ENCODE data around the gene HSD11B2. TPM values are rescaled to one million over a fixed set of nuclear protein-coding genes. Genes with fewer than 3 reads are reported as not detected.

HSD11B2 gene
- total RNA-seq, 1 donor from 2014 or later, result 2.1 TPM

DNA sequence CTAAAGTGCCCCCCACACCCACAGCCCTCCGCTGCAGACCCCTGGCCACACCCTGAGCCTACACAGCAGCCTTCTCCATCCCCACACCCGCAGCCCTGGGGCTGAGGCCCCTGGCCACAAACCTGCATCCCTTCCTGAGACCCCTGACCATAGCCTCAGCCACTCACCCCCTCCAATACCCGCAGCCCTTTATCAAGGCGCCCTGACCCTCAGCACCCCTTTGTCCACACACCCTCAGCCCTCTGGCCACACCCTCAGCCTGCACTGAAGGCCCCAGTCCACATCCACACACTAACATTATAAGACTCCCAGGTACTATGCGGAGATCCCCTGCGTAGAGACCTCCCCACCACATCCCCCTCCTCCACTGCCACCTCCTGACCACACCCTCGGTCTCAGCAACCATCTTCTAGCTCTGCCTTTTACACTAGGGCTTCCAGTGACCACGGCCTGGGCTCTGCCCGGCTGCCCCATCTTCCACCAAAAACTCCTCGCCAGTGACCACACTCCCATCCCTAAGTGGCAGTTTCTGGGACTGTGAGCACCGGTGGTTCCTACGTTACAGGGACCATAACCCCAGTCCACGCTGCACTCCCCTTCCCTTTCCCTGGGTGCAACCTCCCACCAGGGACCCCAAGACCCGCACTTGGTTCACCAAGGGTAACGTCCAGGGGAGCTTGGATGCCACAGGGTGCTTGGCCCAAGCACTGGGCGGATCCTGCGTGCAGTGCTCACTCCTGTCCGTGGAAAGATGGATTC, 38.4 kb upstream of the HSD11B2 start:
- FAIRE-seq (no peak), DNase-seq (ENCODE audit: low read depth) (no peak)
- no peaks in the 10 kb centered on the region for H3K36me3 ChIP-seq (ENCODE audit: control insufficient read depth, insufficient read depth, low read length)
- no peak overlapping the region for H3K4me3 ChIP-seq (ENCODE audit: low read depth, low read length)
- TF ChIP-seq CTCF (IDR thresholded peaks at IDR 0.05; ENCODE audit: insufficient read depth, low read length, severe bottlenecking), result no peak
- peaks cover 15% of the 10 kb centered on the region for H3K27me3 ChIP-seq (ENCODE audit: control insufficient read depth, insufficient read depth, low read length)

DNA sequence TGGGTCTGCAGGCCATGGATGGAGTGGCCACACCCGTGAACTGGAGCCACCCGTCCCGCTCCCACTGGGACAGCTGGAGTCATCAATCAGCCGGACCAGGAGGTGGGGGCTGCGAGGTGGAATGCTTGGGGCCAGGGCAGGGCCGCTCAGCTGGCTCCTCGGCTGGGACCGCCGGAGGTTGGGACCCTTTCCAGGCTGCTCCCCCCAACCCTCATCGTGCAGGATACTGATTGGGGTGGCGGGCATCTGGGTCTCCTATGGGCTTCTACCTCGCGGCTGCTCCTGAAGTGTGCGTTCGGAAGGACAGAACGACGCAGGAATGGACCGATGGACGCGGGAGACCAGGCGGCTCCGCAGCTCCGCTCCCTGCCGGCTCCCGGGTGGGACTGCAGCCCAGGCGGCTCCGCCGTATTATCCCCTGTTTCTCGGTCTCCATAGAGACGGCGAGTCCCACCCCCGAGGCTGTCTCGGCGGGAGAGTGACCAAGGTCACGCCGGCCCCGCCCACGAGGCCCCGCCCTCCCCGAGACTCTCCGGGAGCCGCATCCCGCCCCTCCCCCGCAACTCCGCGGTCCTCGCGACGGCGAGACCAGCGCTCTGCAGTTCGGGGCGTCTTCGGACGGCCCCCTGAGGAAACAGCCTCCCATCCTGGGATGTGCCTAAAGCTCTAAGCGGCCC, 37.7 kb upstream of the HSD11B2 start, which contains the start of gene TPPP3:
TPPP3 (minus strand) TSS at position 388 of the 677 bp plus-strand sequence. CDS start 2,387 bp downstream, outside the sequence.
- DNase-seq (ENCODE audit: low read depth), result peak; percentile 37
- H3K36me3 ChIP-seq (ENCODE audit: control insufficient read depth, insufficient read depth, low read length), result no peaks in the 10 kb centered on the region
- peaks cover 13% of the 10 kb centered on the region for H3K27me3 ChIP-seq (ENCODE audit: control insufficient read depth, insufficient read depth, low read length)
- TF ChIP-seq CTCF (IDR thresholded peaks at IDR 0.05; ENCODE audit: insufficient read depth, low read length, severe bottlenecking), result peak; percentile 72
- FAIRE-seq, result no peak
- peak within 1 kb of the TSS; percentile 4 for H3K4me3 ChIP-seq (ENCODE audit: low read depth, low read length)

DNA sequence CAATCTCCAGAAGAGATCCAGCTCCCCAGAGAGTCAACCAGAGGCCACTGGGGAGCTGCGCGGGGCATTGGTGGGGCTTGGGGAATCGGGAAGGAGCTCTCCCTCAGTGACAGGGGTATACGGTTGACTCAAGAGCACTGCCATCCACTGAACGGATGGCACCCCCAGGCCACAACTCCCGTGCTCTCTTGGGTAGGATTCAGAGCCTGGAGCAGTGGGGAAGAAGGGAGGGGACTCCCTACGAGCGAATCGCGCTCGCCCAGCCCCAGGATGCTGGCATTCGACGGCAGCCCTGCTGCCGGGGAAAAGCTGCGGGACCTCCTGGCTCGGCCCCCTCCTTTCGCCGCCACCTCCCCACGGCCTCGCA, 37.1 kb upstream of the HSD11B2 start:
- no peak for TF ChIP-seq CTCF (IDR thresholded peaks at IDR 0.05; ENCODE audit: insufficient read depth, low read length, severe bottlenecking)
- Histone ChIP-seq H3K36me3 (ENCODE audit: control insufficient read depth, insufficient read depth, low read length) (no peaks in the 10 kb centered on the region), H3K4me3 (ENCODE audit: low read depth, low read length) (no peak overlapping the region), H3K27me3 (ENCODE audit: control insufficient read depth, insufficient read depth, low read length) (peaks cover 11% of the 10 kb centered on the region)
- FAIRE-seq (no peak), DNase-seq (ENCODE audit: low read depth) (no peak)

DNA sequence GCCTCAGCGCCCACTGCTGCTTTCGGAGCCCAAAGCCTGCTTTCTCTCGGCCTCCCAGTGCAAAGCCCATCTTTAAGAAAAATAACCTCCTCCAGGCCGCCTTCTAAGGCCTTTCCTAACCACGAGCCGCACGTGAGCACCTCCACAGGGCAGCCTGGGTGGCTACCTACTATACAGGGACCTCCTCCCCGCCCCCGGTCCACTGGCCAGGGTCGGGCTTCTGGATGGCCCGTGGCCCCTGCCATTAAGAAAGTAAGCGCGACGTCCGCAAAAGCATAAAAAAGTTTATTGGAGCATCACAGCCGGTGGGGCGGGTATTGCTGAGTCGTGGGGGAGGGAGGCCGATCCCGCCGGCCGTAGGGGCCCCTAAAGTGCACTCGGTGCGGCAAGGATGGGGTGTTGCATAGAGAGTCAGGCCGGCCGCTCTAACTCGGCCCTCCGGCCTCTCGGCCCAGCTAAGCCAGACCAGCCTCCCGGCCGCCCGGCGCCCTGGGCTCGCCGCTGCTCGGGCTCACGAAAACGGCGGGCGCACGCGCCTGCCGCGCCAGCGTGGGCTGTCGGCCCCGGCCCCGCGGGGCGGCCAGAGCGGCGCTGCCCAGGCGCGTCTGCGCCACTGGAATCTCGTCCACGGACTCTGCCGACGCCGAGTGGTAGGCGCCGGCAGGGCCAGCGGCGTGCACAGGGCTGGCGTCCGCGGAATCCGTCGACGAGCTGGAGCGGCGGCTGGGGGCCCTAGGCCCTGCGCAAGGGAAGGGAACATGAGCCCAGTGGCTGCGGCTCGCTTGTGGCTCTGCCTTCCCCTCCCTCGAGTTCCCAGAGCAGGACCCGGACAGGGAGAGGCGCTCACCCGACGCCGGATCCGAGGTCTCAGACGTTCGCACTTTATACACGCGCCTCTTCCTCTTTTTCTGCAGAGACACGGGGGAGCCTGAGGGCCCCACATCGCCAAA, 36.5 kb upstream of the HSD11B2 start:
- no peak for FAIRE-seq
- no peaks in the 10 kb centered on the region for H3K36me3 ChIP-seq (ENCODE audit: control insufficient read depth, insufficient read depth, low read length)
- DNase-seq (ENCODE audit: low read depth), result no peak
- peaks cover 11% of the 10 kb centered on the region for H3K27me3 ChIP-seq (ENCODE audit: control insufficient read depth, insufficient read depth, low read length)
- TF ChIP-seq CTCF (IDR thresholded peaks at IDR 0.05; ENCODE audit: insufficient read depth, low read length, severe bottlenecking), result no peak
- H3K4me3 ChIP-seq (ENCODE audit: low read depth, low read length), result no peak overlapping the region

DNA sequence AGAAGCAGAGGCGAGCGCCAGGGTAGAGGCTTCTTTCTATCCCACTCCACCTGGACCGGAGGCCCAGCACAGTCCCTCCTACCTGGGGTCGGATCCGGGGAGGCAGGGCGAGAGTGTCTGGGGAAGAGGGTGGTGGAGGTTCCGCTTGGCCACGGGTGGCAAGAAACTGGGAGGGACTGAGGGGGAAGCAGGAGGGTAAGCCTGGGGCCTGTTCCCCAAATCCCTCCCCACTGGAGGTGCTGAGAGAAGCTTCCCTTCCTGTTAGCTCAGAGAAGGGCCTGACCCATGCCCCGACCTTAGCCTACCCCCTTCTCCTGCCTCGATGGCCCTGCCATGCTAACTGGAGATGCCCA, 35.8 kb upstream of the HSD11B2 start:
- peaks cover 11% of the 10 kb centered on the region for H3K27me3 ChIP-seq (ENCODE audit: control insufficient read depth, insufficient read depth, low read length)
- FAIRE-seq, result no peak
- H3K4me3 ChIP-seq (ENCODE audit: low read depth, low read length), result no peak overlapping the region
- no peaks in the 10 kb centered on the region for H3K36me3 ChIP-seq (ENCODE audit: control insufficient read depth, insufficient read depth, low read length)
- TF ChIP-seq CTCF (IDR thresholded peaks at IDR 0.05; ENCODE audit: insufficient read depth, low read length, severe bottlenecking), result no peak
- no peak for DNase-seq (ENCODE audit: low read depth)
